GM10266 (cell line): Measurements from ENCODE around the gene APOC1.
A peak's percentile ranks its signal among the peaks of the same experiment; 100 is the strongest.

ENCODE experiments used
- DNase-seq: peaks from one replicate; pipeline ENCODE4 v3.0.0; 2012; ENCODE audit errors: extremely low spot score
- CTCF ChIP-seq: IDR thresholded peaks from 2 replicates; pipeline ENCODE4 v1.5.1; 2012; ENCODE audit warnings: mild to moderate bottlenecking, low read depth; ENCODE audit not compliant: control insufficient read depth, insufficient read depth; ENCODE audit errors: missing control alignments

Gene APOC1

GRCh38 chr19:44891016-44891882 is 23.2 kb upstream of the APOC1 start, which contains the start of gene TOMM40:
Gene TOMM40, plus strand, starts transcription at chr19:44891254. Its CDS starts 162 bp downstream, at chr19:44891416.
- no peak for TF ChIP-seq CTCF
- DNase-seq = peak; percentile 100

GRCh38 chr19:44892932-44893331 is 21.5 kb upstream of the APOC1 start:
- TF ChIP-seq CTCF = no peak
- DNase-seq = no peak

DNA sequence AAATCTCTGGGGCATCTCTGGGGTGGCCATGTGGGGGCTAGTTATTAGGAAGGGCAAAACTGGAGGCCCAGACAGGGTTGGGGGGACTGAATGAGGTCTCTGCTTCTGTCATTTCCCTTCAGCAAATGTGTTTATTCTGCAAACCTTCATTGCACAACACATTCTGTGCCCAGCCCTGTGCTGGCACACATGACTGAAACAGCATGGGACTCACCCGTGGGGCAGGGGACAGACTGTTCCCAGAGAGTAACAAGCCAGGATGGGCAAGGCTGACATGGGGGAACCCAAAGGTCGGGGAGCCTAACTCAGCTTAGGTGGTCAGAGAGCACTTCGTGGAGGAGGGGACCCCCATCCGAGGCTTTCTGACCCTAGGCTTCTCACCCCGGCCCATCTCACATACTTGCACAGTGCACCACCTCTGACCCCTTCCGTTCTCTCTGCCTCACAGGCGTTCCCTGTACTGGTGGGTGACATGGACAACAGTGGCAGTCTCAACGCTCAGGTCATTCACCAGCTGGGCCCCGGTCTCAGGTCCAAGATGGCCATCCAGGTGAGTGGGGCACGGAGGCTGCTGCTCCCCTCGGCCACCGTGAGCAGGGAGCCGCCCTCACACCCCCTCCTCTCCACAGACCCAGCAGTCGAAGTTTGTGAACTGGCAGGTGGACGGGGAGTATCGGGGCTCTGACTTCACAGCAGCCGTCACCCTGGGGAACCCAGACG is 20.9 kb upstream of the APOC1 start:
- TF ChIP-seq CTCF = no peak
- no peak for DNase-seq

DNA sequence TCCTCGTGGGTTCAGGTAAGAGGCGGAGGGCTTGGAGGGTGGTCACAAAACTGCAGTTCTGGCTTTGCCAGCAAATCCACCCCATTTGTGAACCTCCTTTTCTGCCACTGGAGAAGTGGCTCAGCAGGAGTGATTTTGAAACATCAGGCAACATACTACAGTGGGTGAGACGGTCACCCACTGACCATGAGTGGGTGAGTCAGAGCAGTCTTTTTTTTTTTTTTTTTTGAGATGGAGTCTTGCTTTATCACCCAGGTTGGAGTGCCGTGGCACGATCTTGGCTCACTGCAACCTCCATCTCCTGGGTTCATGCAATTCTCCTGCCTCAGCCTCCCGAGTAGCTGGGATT is 20.4 kb upstream of the APOC1 start:
- TF ChIP-seq CTCF = no peak
- DNase-seq = no peak

DNA sequence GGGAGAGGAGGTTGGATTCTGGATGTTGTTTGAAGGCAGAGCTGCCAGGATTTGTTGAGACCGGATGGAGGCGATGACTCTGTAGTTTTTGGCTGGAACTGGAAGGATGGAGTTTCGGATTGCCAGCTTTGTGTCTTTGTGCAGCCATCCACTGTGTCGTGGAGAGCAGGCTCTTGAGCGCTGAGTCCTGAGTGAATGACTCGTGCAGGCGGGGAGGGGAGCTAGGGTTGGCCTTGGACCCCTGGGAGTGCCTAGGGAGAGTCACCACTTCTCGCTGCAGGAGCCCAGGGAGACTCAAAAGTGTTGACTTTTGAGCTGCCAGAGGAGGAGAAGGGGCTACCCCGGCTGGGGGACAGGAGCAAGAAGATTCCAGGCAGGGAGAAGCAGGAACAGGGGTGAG is 19.5 kb upstream of the APOC1 start:
- DNase-seq = no peak
- no peak for TF ChIP-seq CTCF

DNA sequence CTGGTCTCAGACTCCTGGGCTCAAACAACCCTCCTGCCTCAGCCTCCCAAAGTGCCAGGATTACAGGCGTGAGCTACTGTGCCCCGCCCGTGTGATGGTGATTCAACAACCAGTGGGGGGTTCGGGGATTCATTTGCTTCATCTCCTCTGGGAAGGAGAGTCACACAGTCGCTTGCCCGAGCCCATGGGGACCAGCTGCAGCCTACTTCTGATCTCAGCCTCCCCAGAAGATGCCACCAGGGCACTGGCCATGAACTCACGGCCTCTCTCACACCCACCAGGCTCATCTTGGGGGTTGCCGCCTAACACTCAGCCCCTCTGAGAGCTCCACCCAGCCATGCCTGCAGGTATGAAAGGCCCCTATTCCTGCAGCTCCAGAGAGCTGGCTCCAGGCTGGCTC is 16.6 kb upstream of the APOC1 start:
- DNase-seq = no peak
- no peak for TF ChIP-seq CTCF
